NCI-H446 (cell line): ENCODE data around the gene TTLL11.

Source experiments
- DNase-seq, 2 experiments: peaks; one replicate each; lab custom pipeline; 2025; lab: John Stamatoyannopoulos, UW

The TTLL11 gene

DNA sequence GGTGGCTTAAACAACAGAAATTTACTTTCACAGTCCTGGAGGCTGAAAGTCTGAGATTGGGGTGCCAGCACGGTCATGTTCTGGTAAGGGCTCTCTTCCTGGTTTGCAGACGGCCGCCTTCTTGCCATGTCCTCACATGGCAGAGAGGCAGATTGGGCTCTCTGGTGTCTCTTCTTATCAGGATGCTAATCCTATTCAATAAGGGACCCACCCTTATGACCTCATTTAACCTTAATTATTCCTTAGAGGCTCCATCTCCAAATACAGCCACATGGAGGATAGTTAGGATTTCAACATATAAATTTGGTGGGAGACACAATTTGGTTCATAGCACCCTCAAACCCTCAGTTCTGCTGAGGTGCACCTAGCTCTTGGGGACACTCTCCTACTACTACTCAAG is 261.2 kb downstream of the TTLL11 start:
- DNase-seq = no peak

- no peak for DNase-seq
Measured at GRCh38 chr9:121830441-121831140, 262.5 kb downstream of the TTLL11 start.

DNA sequence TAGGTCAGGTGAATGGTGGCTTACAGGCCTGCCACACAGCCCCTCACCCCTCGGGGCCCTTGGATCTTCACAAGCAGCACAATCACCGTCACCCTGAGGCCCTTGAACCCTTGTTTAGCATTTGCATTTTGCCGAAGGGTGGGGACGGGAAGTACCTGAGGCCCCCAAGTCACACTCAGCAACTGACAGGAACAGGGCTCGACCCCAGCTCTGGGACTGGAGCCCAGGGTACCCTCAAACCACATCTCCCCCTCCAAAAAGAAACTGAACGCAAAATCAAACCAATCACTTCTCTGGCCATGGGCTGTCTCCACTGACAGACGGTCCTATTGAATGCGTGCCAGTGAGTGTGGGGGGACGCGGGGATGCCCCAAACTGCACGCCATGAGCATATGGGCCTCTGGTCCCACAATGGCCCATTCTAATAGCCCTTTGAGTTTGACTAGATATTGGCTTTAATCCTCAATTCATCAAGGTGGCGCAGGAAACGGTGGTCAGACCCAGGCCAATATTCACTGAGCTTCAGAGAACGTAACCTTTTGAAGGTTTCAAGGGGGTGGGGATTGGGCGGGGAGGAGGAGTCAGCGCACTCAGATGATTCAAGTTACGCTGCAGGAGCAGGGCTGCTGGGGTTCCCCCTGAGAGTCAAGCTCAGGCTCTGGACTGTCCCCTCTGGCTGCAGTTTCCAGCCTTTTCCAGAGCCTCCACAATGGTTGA is 265.7 kb downstream of the TTLL11 start:
- no peak for DNase-seq

DNA sequence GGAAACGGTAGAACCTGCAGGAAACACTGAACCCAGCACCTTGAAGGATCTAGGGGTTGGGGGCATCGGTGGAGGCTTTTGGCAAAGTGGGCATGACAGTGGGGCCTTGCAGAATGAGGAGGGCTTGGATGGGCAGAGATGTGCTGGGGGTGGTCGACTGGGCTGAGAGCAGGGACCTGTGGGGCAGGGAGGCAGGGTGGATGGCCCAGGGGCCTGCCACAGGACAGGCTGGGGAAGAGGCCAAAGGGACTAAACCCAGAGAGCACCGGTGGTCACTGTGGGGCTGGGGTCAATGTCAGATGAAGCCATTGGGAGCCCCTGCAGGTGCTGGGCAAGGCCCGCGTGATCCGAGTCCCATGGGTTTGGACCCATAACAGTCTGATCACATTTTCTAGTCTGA is 266.4 kb downstream of the TTLL11 start:
- DNase-seq = no peak

GRCh38 chr9:121825031-121825691 is 267.9 kb downstream of the TTLL11 start:
- DNase-seq = no peak

GRCh38 chr9:121824651-121825030 is 268.5 kb downstream of the TTLL11 start:
- DNase-seq = no peak

DNA sequence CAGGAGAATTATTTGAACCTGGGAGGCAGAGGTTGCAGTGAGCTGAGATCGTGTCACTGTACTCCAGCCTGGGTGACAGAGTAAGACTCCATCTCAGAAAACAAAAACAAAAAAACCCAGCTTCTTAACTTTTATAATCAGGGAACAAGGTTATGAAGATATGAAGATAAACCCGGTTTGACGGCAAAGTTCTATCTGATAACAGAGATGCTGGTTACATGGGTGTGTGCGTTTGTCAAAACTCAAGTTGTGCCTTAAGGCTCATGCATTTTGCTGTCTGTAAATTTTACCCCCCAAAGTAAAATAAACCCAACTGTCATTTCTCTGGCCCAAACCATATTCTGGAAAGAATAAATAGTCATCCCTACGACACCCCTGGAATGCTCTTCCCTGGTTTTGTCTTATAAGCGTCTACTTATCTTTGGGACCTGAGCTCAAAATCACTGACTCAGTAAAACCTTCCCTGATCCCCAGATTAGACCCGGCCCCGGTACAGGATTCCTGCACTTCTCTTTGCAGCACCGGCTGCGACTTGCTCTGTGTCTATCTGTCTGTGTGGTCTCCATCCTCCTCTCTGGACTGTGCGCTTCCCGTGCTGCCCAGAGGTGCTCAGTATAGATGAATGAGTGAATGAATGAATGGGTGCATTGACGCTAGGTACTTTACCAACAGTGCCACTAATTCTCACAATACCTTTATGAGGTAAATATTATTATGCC is 269.5 kb downstream of the TTLL11 start:
- no peak for DNase-seq

DNA sequence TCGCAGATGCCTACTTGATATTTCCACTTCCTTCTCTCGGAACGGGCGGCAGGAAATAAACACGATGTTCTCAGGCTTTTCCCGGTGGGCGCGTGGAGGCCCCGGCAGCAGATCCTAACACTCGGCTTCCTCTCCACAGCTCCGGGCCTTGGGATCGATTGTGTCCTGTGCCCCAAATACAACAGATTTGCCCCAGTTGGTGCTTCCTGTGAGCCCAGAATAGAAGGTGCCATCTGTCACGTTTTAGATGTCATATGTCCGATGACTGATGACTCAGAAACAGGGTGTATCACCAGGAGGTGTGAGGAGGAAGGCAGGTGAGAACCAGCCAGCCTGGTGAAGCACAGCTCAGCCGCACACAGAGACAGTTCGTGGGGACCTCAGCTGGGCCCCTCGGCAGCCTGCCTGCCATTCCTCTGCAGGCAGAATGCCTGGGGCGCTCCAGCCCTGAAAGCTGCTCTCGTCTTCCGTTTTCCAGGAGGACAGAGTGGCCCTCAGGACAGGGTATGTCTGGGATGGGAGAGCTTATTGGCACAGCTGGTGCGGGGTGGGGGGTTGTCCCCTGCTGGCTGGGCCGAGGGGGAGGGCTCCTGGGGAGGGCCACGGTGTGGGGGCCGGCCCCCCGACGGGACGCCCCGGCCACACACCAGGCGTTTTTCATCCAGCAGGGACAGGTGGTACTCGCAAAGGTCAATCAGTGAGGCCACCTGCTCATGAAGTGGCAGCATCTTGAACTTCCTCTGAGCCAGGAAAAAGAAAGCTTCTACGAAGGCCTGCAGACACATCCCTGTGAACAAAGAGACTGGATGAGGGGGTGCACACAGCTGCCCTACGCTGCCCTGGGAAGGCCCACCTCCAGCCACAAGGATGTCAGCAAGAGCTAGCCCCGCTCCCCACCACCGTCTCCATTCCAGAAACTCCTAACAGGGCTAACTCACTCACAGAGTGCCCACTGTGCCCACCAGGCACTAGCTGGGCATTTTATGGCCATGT is 270.7 kb downstream of the TTLL11 start:
- no peak for DNase-seq

- no peak for DNase-seq
Measured at GRCh38 chr9:121821326-121821725, 271.8 kb downstream of the TTLL11 start.

DNA sequence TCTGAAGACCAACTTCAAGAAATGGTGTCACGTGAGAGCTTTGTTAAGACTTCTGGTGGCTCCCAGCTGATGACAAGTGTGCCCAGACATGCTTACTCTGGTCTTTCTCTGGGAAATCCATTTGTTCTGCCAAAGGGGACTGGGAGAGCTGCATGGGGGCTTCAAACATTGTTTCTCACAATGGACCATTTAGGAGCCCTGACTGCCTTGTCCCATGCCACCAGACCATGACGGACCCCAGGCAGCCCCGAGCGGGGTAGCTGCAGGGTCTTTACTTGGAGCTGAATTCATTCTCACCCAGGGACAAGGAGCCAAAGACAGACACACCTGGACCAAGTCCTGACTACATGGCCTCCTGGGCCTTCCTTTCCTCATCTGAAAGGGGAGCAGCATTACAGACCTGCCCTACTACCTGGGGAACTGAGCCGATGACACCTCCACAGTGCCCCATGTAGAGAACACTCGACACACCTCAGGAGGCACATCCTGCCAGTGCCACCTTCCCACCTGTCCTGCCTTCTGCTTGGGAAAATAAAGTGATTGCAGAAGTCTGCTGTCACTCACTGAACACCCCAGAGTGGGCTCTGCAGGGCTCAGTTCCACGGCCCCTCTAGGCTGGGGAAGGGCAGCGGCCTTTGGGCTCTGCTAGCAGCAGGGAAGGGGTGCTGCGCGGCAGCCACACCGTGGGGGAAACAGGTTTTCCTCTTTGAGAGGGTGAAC is 272.7 kb downstream of the TTLL11 start:
- DNase-seq = no peak

DNA sequence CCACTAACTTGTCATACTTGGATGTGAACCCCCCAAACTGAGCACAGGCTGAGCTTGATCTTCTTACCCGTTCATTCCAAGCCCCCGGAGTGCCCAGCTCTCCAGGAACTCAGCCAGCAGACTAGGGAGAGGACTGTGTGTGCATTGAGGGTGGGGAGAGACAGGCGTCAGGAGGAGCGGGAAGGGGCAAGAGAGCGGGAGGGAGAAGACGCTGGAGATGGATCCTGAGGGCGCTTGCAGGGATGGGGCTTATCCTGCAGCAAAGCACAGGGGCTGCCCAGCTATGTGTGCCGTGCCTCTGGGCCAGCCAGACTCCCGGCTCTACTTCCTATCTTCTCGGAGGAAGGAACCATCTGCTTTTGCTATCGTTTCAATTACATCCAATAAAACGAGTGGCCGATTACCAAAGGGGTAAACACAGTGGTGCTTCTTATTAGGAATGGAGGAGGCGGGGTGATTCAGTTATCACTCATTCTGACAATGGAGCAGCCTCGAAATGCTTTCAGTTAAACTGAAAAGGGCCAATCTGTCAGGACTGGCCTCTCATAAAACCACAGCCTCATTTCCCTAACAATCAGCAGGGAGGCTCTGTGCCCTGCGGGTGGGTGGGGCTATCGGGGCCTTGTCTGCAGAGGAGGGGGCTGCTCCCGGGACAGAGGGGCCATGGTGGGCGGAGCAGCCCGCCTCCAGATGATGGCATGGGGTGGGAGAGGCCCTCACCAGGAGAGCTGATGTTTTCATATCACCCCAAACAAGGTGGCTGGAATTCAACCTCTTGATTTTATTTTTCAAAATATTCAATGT is 273.5 kb downstream of the TTLL11 start:
- no peak for DNase-seq

DNA sequence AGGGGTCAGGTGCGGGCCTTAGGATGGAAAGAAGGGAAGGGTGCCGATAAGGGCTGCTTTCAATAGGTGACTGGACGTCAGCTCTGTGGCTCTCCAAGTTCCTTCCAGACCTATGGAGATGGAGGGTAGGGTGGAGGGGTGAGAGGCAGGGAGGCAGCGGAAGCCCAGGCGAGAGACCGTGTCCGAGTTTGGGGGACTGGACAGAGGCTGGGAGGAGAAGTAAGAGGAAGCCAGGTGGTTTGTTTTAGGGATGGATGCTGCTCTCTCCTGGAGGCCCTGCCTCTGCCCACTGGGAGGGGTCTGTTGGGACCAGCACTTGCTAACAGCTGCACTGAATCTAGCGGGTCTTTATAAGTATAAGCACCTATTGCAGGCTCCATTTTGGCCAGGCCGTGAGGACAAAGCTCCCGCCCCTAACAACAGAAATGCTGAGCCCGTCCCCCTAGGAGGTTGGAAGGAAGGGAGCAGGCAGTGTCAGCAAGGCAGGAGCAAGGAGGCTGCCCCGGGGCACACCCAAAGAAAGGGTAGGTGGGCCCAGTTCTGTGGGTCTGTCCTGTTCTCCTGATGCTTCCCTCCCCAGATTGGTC is 274.2 kb downstream of the TTLL11 start:
- DNase-seq = no peak

- no peak for DNase-seq
Measured at GRCh38 chr9:121818016-121818661, 275.0 kb downstream of the TTLL11 start.

DNA sequence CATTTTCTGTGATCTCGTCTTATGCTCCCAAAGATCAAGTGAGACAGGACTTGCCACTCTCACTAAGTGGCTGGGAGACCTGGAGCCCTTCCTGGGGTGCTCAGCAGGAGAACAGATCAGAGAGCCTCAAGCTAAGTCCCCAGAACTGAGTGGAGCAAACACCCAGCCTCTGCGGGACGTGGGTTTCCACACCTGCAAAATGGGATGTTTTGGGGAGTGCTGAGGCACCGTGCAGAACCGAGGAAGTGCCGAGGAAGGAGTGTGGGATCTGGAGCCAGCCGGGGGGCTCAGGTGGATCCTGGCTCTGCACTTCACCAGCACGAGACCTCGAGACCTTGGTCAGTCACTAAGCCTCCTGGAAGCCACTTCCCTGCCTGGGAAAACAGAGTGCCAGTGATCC is 275.6 kb downstream of the TTLL11 start:
- no peak for DNase-seq

- no peak for DNase-seq
Measured at GRCh38 chr9:121816845-121817450, 276.2 kb downstream of the TTLL11 start.

- no peak for DNase-seq
Measured at GRCh38 chr9:121816449-121816817, 276.7 kb downstream of the TTLL11 start.

GRCh38 chr9:121815546-121816448 is 277.3 kb downstream of the TTLL11 start:
- no peak for DNase-seq
